Bone marrow (tissue), 2 donors: Measurements from ENCODE around the gene CPD.
"Not testable (repeated sequence)": the region's sequence is repeated elsewhere in the genome, so short reads cannot be mapped to it uniquely, and the experiment has no call there.

Experiments
- DNase-seq, 2 donors: peaks; one replicate each; lab custom pipeline; 2025; lab: John Stamatoyannopoulos, UW

The CPD gene

GRCh38 chr17:30388321-30389179 is 9.8 kb downstream of the CPD start:
- no peak for DNase-seq

DNA sequence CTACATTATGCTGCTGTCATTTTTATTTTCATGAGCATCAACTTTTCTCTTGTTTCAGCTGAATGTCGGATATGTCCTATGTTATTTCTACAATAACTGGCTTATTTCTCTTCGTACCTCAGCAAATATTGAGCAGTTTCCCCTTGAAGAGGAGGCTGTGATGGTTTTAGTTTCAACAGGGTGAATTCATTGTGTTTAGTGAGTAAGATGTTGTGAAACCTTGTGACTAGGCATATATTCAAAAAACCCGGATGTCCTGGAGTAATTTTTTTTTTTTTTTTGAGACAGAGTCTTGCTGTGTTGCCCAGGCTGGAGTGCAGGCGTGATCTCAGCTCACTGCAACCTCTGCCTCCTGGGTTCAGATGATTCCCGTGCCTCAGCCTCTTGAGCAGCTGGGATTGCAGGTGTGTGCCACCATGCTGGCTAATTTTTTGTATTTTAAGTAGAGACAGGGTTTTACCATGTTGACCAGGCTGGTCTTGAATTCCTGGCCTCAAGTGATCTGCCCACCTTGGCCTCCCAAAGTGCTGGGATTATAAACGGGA is 11.1 kb downstream of the CPD start:
- DNase-seq: no peak

DNA sequence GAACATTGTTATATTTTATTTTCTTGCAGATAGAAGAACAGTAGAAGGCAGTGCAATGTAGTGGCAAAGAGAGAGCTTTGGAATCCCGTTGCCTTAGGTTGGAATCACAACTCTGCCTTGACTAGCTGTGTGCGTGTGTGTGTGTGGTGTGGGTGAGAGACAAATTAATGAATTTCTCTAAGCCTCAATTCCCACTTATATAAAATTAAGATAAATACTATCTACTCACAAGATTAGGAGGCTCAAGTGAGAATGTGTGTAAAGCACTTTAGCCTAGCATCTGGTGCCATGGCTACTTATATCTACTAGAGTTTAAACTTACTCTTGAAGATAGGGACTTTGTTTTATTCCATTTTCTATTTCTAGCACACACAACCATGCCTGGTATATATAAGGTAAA is 12.8 kb downstream of the CPD start:
- DNase-seq: no peak

- DNase-seq: no peak
Observed at GRCh38 chr17:30393491-30393890, 14.8 kb downstream of the CPD start.

DNA sequence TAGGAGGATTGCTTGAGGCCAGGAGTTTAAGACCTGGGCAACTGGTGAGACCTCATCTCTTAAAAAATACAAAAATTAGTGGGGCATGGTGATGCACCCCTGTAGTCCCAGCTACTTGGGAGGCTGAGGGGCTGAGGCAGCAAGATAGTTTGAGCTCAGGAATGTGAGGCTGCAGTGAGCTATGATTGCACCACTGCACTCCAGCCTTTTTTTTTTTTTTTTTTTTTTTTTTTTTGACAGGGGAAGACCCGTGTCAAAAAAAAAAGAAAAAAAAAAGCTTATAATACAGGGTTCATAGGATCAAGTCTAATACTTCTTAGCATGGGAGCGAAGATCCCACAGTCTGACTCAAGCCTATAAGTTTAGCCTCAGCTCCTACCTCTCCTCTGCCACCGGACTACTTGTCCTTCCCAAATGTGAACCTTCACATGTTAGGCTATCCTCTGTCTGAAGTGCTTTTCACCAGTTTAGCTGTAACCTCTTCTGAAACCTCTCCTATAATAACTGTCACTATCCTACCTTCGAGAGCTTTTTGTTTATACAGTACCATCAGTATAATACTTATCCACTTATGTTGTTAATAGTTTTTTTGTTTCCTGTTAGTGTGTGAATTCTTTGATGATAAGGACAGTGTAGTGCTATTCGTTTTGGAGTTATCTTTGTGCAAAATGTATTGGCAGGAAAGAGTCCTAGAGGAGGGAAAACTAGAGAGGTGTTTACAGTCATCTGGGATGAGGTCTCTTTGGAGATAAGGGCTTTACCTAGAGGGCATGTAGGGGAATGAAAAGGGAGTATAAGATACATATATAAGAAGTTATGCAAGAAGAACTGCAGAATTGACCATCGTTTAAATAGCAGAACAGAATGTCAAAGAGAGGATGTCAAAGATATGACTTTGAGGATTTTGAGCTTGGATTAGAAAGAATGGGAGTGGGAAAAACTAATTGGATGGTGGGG is 15.5 kb downstream of the CPD start:
- no peak for DNase-seq

- DNase-seq: no peak
Observed at GRCh38 chr17:30395398-30396022, 16.8 kb downstream of the CPD start.

DNA sequence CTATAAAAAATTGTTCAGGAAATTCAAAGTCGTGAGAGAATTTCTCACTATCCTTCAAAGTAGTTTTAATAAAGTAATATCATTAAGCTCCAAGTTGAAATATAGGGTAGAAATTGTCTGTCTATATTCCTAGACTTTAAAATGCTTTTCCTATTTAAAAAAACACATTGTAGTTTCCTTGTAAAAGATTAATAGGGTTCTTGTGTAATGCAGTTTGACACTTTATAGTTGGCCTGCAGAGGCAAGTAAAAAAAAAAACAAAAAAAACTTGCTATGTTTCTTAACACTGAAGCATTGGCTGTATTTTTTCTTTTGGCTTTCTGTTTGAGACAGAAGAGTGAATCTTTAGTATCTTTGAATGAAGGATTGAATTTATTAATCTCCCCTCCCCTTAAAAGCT is 17.4 kb downstream of the CPD start:
- no peak for DNase-seq

DNA sequence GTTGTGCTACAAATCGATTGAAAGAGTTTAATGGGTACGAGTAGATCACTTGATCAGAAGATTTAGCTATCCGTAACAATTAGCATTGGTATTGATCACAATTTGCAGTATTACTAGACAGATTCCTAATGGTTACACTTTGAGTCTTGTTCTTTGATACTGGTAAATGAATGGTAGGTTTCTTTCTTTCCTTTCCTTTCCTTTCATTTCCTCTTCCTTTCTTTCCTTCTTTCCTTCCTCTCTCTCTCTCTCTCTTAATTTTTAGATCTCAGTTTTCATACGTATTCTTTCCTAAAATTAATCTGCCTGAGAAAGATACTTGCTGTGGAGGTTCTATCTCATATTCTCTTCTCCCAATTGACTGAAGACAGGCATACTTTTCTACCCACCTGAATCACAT is 17.9 kb downstream of the CPD start:
- DNase-seq: no peak

- DNase-seq: no peak
Observed at GRCh38 chr17:30398328-30399041, 19.8 kb downstream of the CPD start.

DNA sequence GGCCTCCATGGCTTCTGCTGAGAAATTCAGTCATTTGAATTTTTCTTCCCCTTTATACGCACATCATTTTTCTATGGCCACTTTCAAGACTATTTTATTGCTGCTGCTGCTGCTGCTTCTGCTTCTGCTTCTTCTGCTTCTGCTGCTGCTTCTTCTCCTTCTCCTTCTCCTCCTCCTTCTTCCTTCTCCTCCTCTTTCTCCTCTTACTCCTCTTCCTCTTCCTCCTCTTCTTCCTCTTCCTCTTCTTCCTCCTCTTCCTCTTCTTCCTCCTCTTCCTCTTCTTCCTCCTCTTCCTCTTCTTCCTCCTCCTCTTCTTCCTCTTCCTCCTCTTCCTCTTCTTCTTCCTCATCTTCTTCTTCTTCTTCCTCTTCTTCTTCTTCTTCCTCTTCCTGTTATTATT is 22.4 kb downstream of the CPD start:
- no peak for DNase-seq

GRCh38 chr17:30405161-30405560 is 26.4 kb downstream of the CPD start:
- no peak for DNase-seq

- DNase-seq: not testable (repeated sequence)
Observed at GRCh38 chr17:30410627-30411026, 31.9 kb downstream of the CPD start.

- DNase-seq: not testable (repeated sequence)
Observed at GRCh38 chr17:30412008-30412496, 33.3 kb downstream of the CPD start.

DNA sequence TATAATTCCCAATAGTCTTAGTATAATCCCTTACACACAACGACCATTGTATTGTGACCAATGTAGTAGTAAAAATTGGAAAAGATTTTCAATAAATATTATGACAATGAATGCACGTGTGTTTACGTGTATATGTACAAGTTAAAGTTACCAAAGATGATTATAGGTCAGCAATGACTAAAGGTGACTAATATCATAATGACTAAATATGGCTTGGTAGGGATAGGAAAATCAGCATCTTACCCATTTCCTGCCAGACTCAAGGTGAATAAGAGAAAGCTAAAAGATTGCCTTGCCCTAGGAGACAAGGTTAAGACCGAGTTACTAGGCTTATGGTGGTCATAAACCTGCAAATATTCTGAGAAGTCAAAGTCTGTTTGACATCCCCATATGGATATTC is 34.4 kb downstream of the CPD start:
- DNase-seq: no peak

DNA sequence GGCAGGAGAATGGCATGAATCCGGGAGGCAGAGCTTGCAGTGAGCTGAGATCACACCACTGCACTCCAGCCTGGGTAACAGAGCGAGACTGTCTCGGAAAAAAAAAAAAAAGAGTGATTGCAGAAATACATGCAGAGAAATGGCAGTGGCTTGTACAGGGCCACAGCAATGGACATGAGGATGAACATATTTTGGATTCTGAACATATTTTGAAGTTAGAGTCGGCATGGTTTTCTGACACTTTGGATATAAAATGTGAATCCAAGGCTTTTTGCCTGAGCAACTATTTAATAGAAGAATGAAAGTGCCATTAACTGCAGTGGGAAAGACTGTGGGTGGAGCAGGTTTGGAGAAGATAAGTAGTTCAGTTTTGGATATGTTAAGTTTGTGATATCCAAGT is 35.8 kb downstream of the CPD start:
- no peak for DNase-seq

GRCh38 chr17:30415491-30415890 is 36.8 kb downstream of the CPD start:
- no peak for DNase-seq

- DNase-seq: not testable (repeated sequence)
Observed at GRCh38 chr17:30418070-30418469, 39.3 kb downstream of the CPD start.

DNA sequence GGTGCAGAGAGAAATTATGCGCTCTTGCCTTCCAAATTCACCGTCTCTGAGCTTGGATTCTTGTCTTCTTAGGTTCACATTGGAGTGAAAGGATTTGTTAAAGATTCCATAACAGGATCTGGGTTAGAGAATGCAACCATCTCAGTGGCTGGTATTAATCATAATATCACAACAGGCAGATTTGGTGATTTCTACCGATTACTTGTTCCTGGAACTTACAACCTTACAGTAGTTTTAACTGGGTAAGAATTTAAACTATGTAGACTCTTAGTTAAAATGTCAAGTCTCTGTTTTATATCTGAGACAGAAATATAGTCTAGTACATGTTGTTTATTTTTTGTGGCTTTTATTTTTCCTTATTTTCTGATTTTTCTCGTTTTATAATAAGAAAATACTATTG is 42.9 kb downstream of the CPD start:
- DNase-seq: no peak

DNA sequence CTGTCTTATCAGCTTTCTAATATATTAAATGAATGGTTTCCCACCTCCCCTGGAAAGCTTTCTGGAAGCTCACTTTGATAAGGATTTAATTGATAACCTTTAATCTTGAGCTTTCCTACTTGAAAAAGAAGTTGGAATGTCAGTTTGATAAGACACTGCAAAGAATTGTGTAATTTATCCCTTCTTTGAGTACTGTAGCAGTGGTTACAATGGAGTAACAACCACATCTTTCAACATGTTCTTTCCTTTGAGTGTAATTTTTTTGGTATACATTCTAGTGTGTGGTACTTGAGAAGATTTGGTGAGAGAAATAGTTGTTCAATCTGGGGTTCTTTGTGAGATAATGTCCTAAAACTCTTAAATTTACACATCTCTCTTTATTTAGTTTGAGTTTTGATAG is 43.4 kb downstream of the CPD start:
- DNase-seq: no peak

- DNase-seq: no peak
Observed at GRCh38 chr17:30424471-30424870, 45.7 kb downstream of the CPD start.

- DNase-seq: no peak
Observed at GRCh38 chr17:30426292-30426691, 47.6 kb downstream of the CPD start.
